SK-N-SH treated with all-trans-retinoic acid at 6 μM for 48 hours (cell line): ENCODE measurements around the gene TUBGCP4.
A peak's percentile ranks its signal among the peaks of the same experiment; 100 is the strongest.

ENCODE experiments used
- ATAC-seq: fragments of 200-7000 bp; cut with Tn5 transposase; 3 replicates; pipeline ENCODE4 v1.9.1; 2020; ENCODE audit warnings: mild to moderate bottlenecking, moderate library complexity
- ARNTL ChIP-seq: fragments of 450-650 bp; formaldehyde crosslinking; IDR thresholded peaks from 2 replicates; pipeline ENCODE4 v1.5.0; 2020; ENCODE audit warnings: low read depth, mild to moderate bottlenecking, moderate library complexity, borderline replicate concordance
- BACH2 ChIP-seq: fragments of 250-450 bp; sonication (Bioruptor Pico); IDR thresholded peaks from 2 replicates; pipeline ENCODE4 v1.9.0; 2021; ENCODE audit warnings: mild to moderate bottlenecking, borderline replicate concordance
- CREB5 ChIP-seq: fragments of 250-450 bp; sonication (Bioruptor Pico); IDR thresholded peaks from 2 replicates; pipeline ENCODE4 v1.5.1; 2020; ENCODE audit warnings: low read depth, mild to moderate bottlenecking, moderate library complexity
- CSRNP3 ChIP-seq: fragments of 250-450 bp; sonication (Bioruptor Pico); IDR thresholded peaks from 2 replicates; pipeline ENCODE4 v1.5.1; 2021; ENCODE audit warnings: mild to moderate bottlenecking, moderate library complexity
- ESRRG ChIP-seq: fragments of 250-450 bp; sonication (Bioruptor Pico); IDR thresholded peaks from 2 replicates; pipeline ENCODE4 v1.6.1; 2021; ENCODE audit warnings: mild to moderate bottlenecking
- GLIS3 ChIP-seq: fragments of 250-450 bp; sonication (Bioruptor Pico); IDR thresholded peaks from 2 replicates; pipeline ENCODE4 v1.5.0; 2020; ENCODE audit warnings: mild to moderate bottlenecking, moderate library complexity
- ISL1 ChIP-seq: fragments of 250-450 bp; sonication (Bioruptor Pico); IDR thresholded peaks from 2 replicates; pipeline ENCODE4 v2.1.2; 2022; ENCODE audit warnings: mild to moderate bottlenecking, moderate library complexity
- OSR1 ChIP-seq: fragments of 250-450 bp; sonication (Bioruptor Pico); IDR thresholded peaks from 2 replicates; pipeline ENCODE4 v1.8.0; 2022; ENCODE audit warnings: moderate library complexity, mild to moderate bottlenecking, inconsistent platforms
- PATZ1 ChIP-seq: fragments of 250-450 bp; sonication (Bioruptor Pico); IDR thresholded peaks from 2 replicates; pipeline ENCODE4 v1.8.0; 2020; ENCODE audit warnings: mild to moderate bottlenecking, moderate library complexity, borderline replicate concordance
- POU6F1 ChIP-seq: fragments of 250-450 bp; sonication (Bioruptor Pico); IDR thresholded peaks from 2 replicates; pipeline ENCODE4 v1.8.0; 2021; ENCODE audit warnings: low read depth, mild to moderate bottlenecking, moderate library complexity, borderline replicate concordance
- PPARA ChIP-seq: fragments of 250-450 bp; sonication (Bioruptor Pico); IDR thresholded peaks from 2 replicates; pipeline ENCODE4 v1.5.0; 2020; ENCODE audit warnings: mild to moderate bottlenecking, borderline replicate concordance
- RARB ChIP-seq: fragments of 250-450 bp; sonication (Bioruptor Pico); IDR thresholded peaks from 2 replicates; pipeline ENCODE4 v1.8.0; 2021; ENCODE audit warnings: mild to moderate bottlenecking, moderate library complexity
- TCF4 ChIP-seq: fragments of 250-450 bp; sonication (Bioruptor Pico); IDR thresholded peaks from 2 replicates; pipeline ENCODE4 v1.8.0; 2021; ENCODE audit warnings: mild to moderate bottlenecking, moderate library complexity, borderline replicate concordance
- TOX ChIP-seq: fragments of 250-450 bp; sonication (Bioruptor Pico); IDR thresholded peaks from 2 replicates; pipeline ENCODE4 v1.8.0; 2021; ENCODE audit warnings: mild to moderate bottlenecking, moderate library complexity, borderline replicate concordance
- TSHZ2 ChIP-seq: fragments of 250-450 bp; sonication (Bioruptor Pico); IDR thresholded peaks from 2 replicates; pipeline ENCODE4 v1.5.0; 2020; ENCODE audit warnings: mild to moderate bottlenecking, moderate library complexity
- ZC3H10 ChIP-seq: fragments of 250-450 bp; sonication (Bioruptor Pico); IDR thresholded peaks from 2 replicates; pipeline ENCODE4 v1.5.1; 2021; ENCODE audit warnings: mild to moderate bottlenecking, moderate library complexity
- ZFP3 ChIP-seq: fragments of 250-450 bp; sonication (Bioruptor Pico); IDR thresholded peaks from 2 replicates; pipeline ENCODE4 v1.5.0; 2020; ENCODE audit warnings: mild to moderate bottlenecking, moderate library complexity
- ZFP30 ChIP-seq: fragments of 450-650 bp; formaldehyde crosslinking; IDR thresholded peaks from 2 replicates; pipeline ENCODE4 v1.5.0; 2022; ENCODE audit warnings: mild to moderate bottlenecking, moderate library complexity
- ZNF565 ChIP-seq: fragments of 450-650 bp; formaldehyde crosslinking; conservative IDR thresholded peaks from 2 replicates; pipeline ENCODE4 v1.5.0; 2020; ENCODE audit warnings: low read depth, mild to moderate bottlenecking, moderate library complexity
- ZNF70 ChIP-seq: fragments of 450-650 bp; formaldehyde crosslinking; IDR thresholded peaks from 2 replicates; pipeline ENCODE4 v1.5.0; 2020; ENCODE audit warnings: mild to moderate bottlenecking, moderate library complexity
- ZNF8 ChIP-seq: fragments of 450-650 bp; formaldehyde crosslinking; IDR thresholded peaks from 2 replicates; pipeline ENCODE4 v1.5.0; 2020; ENCODE audit warnings: mild to moderate bottlenecking, moderate library complexity

Gene TUBGCP4

GRCh38 chr15:43436395-43436794, 65.5 kb downstream of the TUBGCP4 start:
- ATAC-seq: no peak
- no peak for TF ChIP-seq CREB5 (CRISPR knock-in tag)
- no peak for TF ChIP-seq ZC3H10 (CRISPR knock-in tag)
- TF ChIP-seq, all 23 proteins: peak for 0

- ATAC-seq: no peak
- TF ChIP-seq TSHZ2 (CRISPR knock-in tag) (no peak), PPARA (CRISPR knock-in tag) (no peak), GLIS3 (CRISPR knock-in tag) (no peak), ZFP3 (CRISPR knock-in tag) (no peak), ZNF70 (no peak), POU6F1 (no peak), ISL1 (CRISPR knock-in tag) (no peak), RARB (CRISPR knock-in tag) (no peak), ZNF565 (no peak), ZC3H10 (CRISPR knock-in tag) (no peak), PATZ1 (no peak), TOX (CRISPR knock-in tag) (no peak), CSRNP3 (no peak), ARNTL (no peak), OSR1 (CRISPR knock-in tag) (no peak), ZFP30 (CRISPR knock-in tag) (no peak), ESRRG (CRISPR knock-in tag) (no peak), ZNF8 (no peak)
Observed at GRCh38 chr15:43439268-43439667, 68.4 kb downstream of the TUBGCP4 start.

- TF ChIP-seq ISL1 (CRISPR knock-in tag) (peak; percentile 51), BACH2 (CRISPR knock-in tag) (peak; percentile 88; the same call in 1 of the 2 replicates), ZNF70 (no peak), ZFP3 (CRISPR knock-in tag) (peak; percentile 56; the same call in 1 of the 2 replicates)
- peak; percentile 99 for ATAC-seq
Observed at GRCh38 chr15:43440721-43441281, 69.9 kb downstream of the TUBGCP4 start.

- TF ChIP-seq ZNF70 (no peak), ZNF8 (no peak), TCF4 (CRISPR knock-in tag) (no peak), PPARA (CRISPR knock-in tag) (no peak), TOX (CRISPR knock-in tag) (no peak), RARB (CRISPR knock-in tag) (no peak), CREB5 (CRISPR knock-in tag) (no peak), TSHZ2 (CRISPR knock-in tag) (no peak)
- ATAC-seq: peak; percentile 51
Observed at GRCh38 chr15:43441316-43441715, 70.4 kb downstream of the TUBGCP4 start.
